Measurements from ENCODE around the gene ITPR2.

Gene ITPR2

GRCh38 chr12:26832822-26833742 is at the start of gene ITPR2:
TSS of gene ITPR2 (minus strand) at chr12:26833194. CDS start at chr12:26832781, 413 bp downstream.
- no peak for DNase-seq (ENCODE audit: low read depth)
- peak within 1 kb of the TSS; percentile 97 for H3K4me3 ChIP-seq (ENCODE audit: low read depth, low read length)
- TF ChIP-seq CTCF (IDR thresholded peaks at IDR 0.05; ENCODE audit: low read depth, low read length, missing control alignments): peak; percentile 30

- TF ChIP-seq CTCF (IDR thresholded peaks at IDR 0.05; ENCODE audit: low read depth, low read length, missing control alignments): no peak
- no peak for DNase-seq (ENCODE audit: low read depth)
- no peak overlapping the region for H3K4me3 ChIP-seq (ENCODE audit: low read depth, low read length)
Measured at GRCh38 chr12:26880625-26881024, 47.6 kb upstream of the ITPR2 start.

GRCh38 chr12:26878661-26879119 is 45.7 kb upstream of the ITPR2 start:
- TF ChIP-seq CTCF (IDR thresholded peaks at IDR 0.05; ENCODE audit: low read depth, low read length, missing control alignments): no peak
- H3K4me3 ChIP-seq (ENCODE audit: low read depth, low read length): no peak overlapping the region
- no peak for DNase-seq (ENCODE audit: low read depth)

- H3K4me3 ChIP-seq (ENCODE audit: low read depth, low read length): no peak overlapping the region
- DNase-seq (ENCODE audit: low read depth): no peak
- no peak for TF ChIP-seq CTCF (IDR thresholded peaks at IDR 0.05; ENCODE audit: low read depth, low read length, missing control alignments)
Measured at GRCh38 chr12:26874501-26875296, 41.7 kb upstream of the ITPR2 start.

GRCh38 chr12:26872625-26873024 is 39.6 kb upstream of the ITPR2 start:
- H3K4me3 ChIP-seq (ENCODE audit: low read depth, low read length): no peak overlapping the region
- no peak for TF ChIP-seq CTCF (IDR thresholded peaks at IDR 0.05; ENCODE audit: low read depth, low read length, missing control alignments)
- no peak for DNase-seq (ENCODE audit: low read depth)

- no peak overlapping the region for H3K4me3 ChIP-seq (ENCODE audit: low read depth, low read length)
- TF ChIP-seq CTCF (IDR thresholded peaks at IDR 0.05; ENCODE audit: low read depth, low read length, missing control alignments): no peak
- DNase-seq (ENCODE audit: low read depth): no peak
Measured at GRCh38 chr12:26871985-26872384, 39.0 kb upstream of the ITPR2 start.
